ENCODE results near the gene GPRC5C.

- TF ChIP-seq CTCF (IDR thresholded peaks at IDR 0.05; ENCODE audit: low read depth, low read length) = no peak
- TF ChIP-seq EZH2phosphoT487 (IDR thresholded peaks at IDR 0.05; ENCODE audit: low read depth) = no peak
These were observed 14.9 kb downstream of the GPRC5C start for GRCh38 chr17:74446551-74447500.

All from OCI-LY3 (cell line).